SKM-1 treated with dmso at 0.1 percent for 144 hours (cell line): ENCODE data around the gene CPSF4.

ENCODE experiments used
- DNase-seq: peaks from one replicate; lab custom pipeline; 2025; ENCODE audit not compliant: unreplicated experiment; lab: John Stamatoyannopoulos, UW

CPSF4 gene

DNA sequence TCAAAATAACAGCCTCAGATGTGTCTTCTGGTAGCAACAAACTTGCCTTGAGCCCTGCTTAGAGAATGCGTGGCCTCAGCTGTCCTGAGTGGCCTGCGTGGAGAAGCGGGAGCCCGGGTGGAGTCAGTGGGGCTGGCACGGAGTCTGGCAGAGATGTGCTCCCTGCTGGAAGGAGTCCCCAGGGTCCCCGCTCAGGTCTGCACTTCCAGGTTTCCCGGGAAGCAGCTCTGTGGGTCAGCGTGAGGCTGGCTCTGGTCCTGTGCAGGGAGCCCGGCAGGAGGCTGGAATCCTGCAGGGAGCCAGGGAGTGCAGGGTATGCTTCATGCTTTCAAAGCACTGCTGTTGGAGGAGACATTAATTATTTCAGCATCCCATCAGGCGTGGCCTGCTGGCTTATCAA, 10.1 kb downstream of the CPSF4 start:
- DNase-seq = no peak

- peak; percentile 68 for DNase-seq
Observed at GRCh38 chr7:99449326-99449725, 10.6 kb downstream of the CPSF4 start.

DNA sequence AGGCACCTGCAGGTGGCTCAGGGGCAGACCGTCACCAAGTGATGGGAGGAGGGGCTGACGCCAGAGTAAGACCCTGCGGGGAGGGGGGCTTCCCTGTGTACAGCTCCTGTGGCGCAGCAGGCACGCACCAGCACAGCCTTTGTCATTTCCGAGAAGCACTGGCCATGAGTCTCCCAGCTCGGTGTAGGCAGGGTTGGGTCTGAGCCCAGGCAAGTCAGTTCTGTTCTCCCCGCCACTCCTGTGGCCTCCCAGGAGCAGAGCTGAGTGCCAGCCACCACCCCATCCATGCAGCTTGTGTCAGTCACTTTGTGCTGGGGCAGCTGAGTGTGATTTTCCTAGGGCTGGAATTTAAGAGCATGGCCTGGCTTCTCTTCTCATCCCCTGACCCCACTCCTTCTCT, 13.2 kb downstream of the CPSF4 start:
- DNase-seq = no peak

DNA sequence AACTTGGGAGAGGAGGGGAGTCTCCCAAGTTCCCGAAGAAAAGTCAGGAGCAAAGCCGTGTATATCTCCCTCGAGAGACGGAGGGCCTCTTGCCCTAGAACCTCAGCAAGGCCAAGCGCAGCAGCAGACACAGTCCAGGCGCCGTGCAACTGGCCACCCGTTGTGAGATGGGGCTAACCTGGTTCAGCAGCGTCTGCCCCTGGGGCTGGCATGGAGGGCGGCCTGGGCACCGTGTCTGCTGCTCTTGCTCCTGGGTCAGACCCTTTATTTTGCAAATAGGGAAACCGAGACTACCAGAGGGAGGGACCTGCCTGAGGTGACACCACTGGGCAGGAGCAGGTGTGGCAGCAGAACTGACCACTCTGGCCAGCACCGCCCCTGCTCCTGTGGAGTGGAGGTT, 13.8 kb downstream of the CPSF4 start:
- no peak for DNase-seq

- DNase-seq = no peak
Observed at GRCh38 chr7:99453105-99453504, 14.4 kb downstream of the CPSF4 start.

DNA sequence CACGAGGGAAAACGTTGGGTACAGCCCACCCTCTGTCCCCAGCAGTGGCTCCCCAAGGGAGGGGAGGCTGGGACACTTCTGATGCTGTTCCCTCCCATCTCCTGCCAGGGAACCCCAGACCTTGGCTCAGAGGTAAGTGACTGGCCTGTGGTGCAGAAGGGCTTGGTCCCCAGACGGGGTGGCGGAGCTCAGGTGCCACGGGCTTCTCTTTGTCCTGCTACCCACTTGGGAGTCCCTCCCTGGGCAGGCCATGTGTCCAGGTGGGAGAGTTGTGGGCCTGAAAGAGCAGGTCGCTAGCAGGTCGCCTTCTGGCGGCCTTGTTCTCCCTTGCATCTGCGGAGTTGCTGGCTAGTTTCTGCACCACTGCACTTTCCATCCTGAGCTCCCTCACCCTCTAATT, 17.1 kb downstream of the CPSF4 start:
- no peak for DNase-seq

DNA sequence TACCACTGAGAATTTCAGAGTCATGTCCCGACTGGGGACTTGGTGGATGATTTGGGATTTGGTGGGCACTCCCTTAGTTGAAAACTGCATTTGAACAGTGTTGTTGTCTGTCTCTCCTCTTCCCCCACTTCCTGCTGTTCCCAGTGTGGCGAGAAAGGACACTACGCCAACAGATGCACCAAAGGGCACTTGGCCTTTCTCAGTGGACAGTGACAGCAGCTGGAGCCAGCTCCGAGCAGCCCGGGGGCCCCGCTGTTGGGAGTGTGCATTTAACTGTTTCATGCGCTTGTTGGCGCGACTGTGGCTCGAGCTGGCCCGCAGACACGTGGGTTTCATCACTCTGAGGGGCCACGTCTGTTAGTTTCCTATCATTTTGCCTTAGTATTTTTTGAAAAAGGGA, 17.5 kb downstream of the CPSF4 start:
- no peak for DNase-seq

DNA sequence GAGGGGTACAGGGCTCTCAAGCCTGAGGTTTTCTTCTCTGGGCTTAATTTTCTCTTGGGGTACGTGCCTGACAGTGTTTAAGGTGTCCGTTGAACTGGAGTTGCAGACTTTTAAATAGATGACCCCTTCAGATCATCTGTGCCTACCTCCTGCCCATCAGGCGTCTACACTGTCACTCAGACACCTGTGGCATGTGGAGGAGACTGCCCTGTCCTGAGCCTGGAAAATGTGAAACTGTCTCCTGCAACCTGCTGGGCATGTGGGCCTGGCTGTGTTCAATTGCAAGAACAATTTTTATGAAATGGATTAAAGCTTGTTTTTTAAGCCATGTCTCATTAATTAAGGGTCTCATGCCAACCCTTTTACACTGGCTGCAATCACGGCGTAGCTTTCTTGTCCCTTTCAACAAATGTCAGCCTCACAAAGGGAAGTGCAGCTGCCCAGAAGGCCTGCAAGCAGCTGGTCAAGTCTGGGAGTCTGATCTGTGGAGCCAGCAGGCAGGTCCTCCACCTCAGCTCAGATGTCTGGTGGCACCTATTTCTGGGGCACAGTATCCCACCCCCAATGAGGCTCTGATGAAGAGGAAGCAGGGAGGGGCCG, 18.4 kb downstream of the CPSF4 start:
- DNase-seq = no peak

- no peak for DNase-seq
Observed at GRCh38 chr7:99457650-99458493, 19.1 kb downstream of the CPSF4 start.

- DNase-seq = peak; percentile 48
Observed at GRCh38 chr7:99459087-99459486, 20.3 kb downstream of the CPSF4 start.

DNA sequence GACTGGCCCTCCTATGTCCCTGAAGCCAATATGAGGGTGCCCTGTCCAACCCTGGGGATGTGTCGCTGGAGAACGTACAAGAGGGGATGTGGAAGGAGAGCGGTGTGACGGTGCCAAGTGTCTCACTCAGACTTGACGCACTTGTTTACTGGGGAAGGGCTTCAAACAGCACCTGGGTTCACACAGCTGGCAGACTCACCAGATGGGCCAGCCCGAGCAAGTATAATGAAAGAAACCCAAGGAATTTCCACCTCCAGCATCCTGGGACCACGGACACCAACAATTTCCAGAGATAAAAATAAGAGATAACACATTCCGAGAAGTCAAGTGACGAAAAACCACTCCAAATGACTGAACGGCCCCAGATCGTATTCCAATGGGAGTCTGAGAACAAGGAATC, 21.9 kb downstream of the CPSF4 start:
- DNase-seq = no peak

GRCh38 chr7:99461221-99461620, 22.5 kb downstream of the CPSF4 start:
- no peak for DNase-seq

DNA sequence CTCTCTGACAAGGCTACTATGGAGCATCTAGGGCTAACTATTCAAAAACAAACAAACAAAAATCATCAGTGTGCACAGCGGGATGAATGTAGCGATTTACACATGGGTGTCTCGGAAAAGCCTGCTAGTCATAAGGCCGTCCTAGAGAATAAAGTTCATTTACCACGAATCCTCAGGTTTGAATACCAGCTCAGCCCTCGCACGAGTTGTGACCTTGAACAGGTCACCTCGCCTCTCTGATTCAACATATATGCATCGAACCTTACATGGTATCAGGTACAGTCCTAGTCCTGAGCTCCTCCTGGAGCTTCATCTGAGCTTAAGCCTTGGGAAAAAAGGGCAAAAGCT, 26.7 kb downstream of the CPSF4 start:
- DNase-seq = no peak

GRCh38 chr7:99468336-99468918, 29.7 kb downstream of the CPSF4 start:
- DNase-seq = no peak

DNA sequence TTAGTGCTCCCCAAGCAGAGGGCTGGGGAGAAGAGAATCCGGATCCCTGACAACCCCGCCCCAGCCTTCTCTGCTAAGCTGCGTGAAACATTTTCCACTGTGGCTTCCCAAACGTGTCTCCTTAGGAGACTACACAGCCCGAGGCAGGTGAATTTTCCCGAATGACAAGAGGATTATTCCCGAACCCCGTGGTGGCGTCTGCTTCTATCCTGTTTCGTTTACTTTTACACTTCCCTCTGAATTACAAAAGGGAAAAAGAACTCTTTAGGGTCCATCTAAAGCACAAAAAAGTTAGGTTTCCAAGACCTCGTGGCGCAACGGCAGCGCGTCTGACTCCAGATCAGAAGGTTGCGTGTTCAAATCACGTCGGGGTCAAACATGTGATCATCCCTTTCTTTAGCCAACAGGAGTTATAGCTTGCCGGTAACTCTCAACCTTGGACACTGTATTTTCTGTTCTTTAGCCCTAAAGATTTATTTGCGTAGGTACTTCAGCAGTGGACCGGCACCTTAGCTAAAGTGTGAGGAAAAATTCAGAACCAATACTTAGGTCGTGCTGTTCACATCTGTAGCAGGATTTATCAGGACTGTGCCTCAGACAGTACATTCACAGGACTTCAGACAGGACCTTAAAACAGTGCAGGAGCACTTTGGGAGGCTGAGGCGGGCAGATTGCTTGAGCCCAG, 30.8 kb downstream of the CPSF4 start:
- no peak for DNase-seq

GRCh38 chr7:99472561-99473314, 34.0 kb downstream of the CPSF4 start, which contains the start of gene ZNF789:
Gene ZNF789 (plus strand): TSS chr7:99472890. CDS start chr7:99476457, 3,567 bp downstream.
- DNase-seq = peak; percentile 93

DNA sequence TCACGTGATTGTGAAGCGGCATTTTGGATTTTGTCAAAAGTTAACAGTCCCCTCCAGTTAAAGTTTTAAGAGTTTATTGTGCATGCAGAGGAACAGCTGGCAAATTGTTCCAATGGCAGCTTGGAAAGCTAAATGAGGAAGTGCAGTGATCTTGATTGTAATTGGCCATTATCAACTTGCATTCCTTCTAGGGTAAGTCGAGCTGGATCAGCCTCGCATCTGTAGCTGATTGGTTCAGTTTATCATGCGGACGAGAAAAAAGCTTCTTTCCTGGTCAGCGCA, 34.5 kb downstream of the CPSF4 start:
- peak; percentile 56 for DNase-seq

- no peak for DNase-seq
Observed at GRCh38 chr7:99476107-99476506, 37.4 kb downstream of the CPSF4 start.

DNA sequence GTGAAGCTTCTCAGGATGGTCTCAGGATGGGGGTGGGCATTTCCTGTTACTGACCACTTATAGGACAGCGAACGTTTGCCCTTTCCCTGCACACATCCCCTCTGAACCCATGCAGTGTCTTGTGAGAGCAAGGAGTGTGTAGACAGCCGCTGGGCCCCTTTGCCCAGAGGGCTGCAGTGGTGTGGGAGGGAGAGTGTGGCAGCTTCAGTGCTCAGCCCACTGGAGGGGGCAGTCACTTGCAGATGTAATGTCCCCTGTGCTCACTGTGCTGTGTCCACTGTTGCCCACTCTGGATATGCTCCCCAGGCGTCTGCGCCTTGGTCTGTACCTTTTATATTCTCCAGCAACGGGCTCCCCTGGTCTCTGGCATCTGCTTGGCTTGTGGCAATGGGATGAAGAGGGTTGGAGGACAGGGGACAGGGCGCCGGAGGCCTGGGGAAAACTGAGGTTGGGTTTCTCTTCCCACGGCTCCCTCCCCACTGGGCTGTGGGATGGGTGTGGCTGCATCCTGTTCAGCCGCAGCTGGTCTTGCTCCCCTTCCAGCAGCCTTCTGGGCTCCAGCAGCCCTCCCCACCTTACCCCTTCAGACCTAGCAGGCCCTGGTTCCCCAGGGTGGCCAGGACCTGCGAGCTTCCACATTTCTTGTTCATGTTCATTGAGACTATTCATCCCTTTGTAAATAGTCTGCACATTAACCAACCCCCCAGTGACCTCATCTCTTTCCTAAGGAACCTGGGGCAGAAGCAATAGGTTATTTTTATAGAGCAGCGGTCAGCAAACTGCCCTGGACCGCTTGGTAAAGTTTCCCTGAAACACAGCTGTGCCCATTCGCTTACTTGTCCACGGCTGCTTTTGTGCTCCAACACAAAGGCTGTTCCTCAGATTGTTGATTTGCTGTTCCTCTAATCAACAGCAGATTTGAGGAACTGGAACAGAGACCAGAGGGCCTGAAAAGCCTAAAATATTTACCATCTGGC, 40.0 kb downstream of the CPSF4 start:
- no peak for DNase-seq

DNA sequence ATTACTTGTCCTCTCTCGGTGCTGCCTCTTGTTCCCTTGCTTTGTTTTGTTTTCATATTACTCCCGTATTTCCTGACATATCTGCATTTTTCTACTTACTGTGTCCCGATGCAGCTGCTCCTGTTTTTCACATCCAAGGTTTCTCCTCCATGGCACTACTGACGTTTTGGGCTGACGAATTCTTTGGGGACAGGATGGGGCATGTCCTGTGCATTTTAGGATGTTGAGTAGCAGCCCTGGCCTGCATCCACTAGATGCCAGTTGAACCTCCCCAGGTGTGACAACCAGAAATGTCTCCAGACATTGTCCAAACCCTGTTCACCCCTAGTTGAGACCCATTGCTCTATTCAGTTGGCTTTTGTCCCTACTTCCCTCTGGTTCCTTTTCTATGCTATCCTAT, 46.4 kb downstream of the CPSF4 start:
- no peak for DNase-seq
